Mucosa of stomach (tissue), 1 donor: ENCODE data around the gene KLHL35.
"Not testable (repeated sequence)": the region's sequence is repeated elsewhere in the genome, so short reads cannot be mapped to it uniquely, and the experiment has no call there.

Experiments used
- H3K27me3 ChIP-seq: one replicate; pipeline ENCODE4 v1.7.0; 2013; ENCODE audit warnings: mild to moderate bottlenecking, low read length; ENCODE audit not compliant: control insufficient read depth, insufficient read depth
- H3K36me3 ChIP-seq: one replicate; pipeline ENCODE4 v1.7.0; 2013; ENCODE audit warnings: low read length; ENCODE audit not compliant: control insufficient read depth, insufficient read depth
- H3K4me1 ChIP-seq: one replicate; pipeline ENCODE4 v1.7.0; 2013; ENCODE audit warnings: mild to moderate bottlenecking, low read length; ENCODE audit not compliant: control insufficient read depth, insufficient read depth
- H3K4me3 ChIP-seq: one replicate; pipeline ENCODE4 v1.7.0; 2013; ENCODE audit warnings: low read length
- H3K9ac ChIP-seq: one replicate; pipeline ENCODE4 v1.7.0; 2013; ENCODE audit warnings: mild to moderate bottlenecking, low read length, moderate library complexity
- H3K9me3 ChIP-seq: one replicate; pipeline ENCODE4 v1.7.0; 2013; ENCODE audit warnings: mild to moderate bottlenecking, low read length, moderate library complexity; ENCODE audit not compliant: control insufficient read depth
- donor health status: Pancreatic carcinoma.

KLHL35 gene

GRCh38 chr11:75425422-75425821 is 7.6 kb downstream of the KLHL35 start:
- no peaks in the 10 kb centered on the region for H3K36me3 ChIP-seq
- peaks cover 4% of the 10 kb centered on the region for H3K9me3 ChIP-seq
- peaks cover 39% of the 10 kb centered on the region for H3K4me1 ChIP-seq
- no peak overlapping the region for H3K4me3 ChIP-seq
- peaks cover 6% of the 10 kb centered on the region for H3K27me3 ChIP-seq
- H3K9ac ChIP-seq: no peak overlapping the region

GRCh38 chr11:75424396-75424795 is 8.6 kb downstream of the KLHL35 start:
- H3K4me3 ChIP-seq: no peak overlapping the region
- H3K36me3 ChIP-seq: no peaks in the 10 kb centered on the region
- peaks cover 43% of the 10 kb centered on the region for H3K4me1 ChIP-seq
- H3K9ac ChIP-seq: no peak overlapping the region
- peaks cover 2% of the 10 kb centered on the region for H3K27me3 ChIP-seq
- peaks cover 2% of the 10 kb centered on the region for H3K9me3 ChIP-seq

GRCh38 chr11:75423721-75424120 is 9.3 kb downstream of the KLHL35 start:
- no peaks in the 10 kb centered on the region for H3K9me3 ChIP-seq
- H3K9ac ChIP-seq: no peak overlapping the region
- H3K4me3 ChIP-seq: no peak overlapping the region
- H3K27me3 ChIP-seq: no peaks in the 10 kb centered on the region
- H3K4me1 ChIP-seq: peaks cover 37% of the 10 kb centered on the region
- H3K36me3 ChIP-seq: no peaks in the 10 kb centered on the region

- no peaks in the 10 kb centered on the region for H3K27me3 ChIP-seq
- H3K9ac ChIP-seq: no peak overlapping the region
- H3K36me3 ChIP-seq: no peaks in the 10 kb centered on the region
- no peak overlapping the region for H3K4me3 ChIP-seq
- peaks cover 31% of the 10 kb centered on the region for H3K4me1 ChIP-seq
- H3K9me3 ChIP-seq: no peaks in the 10 kb centered on the region
These were observed 10.5 kb downstream of the KLHL35 start for GRCh38 chr11:75422248-75423231.

- no peak overlapping the region for H3K4me3 ChIP-seq
- no peaks in the 10 kb centered on the region for H3K36me3 ChIP-seq
- H3K4me1 ChIP-seq: peaks cover 31% of the 10 kb centered on the region
- no peaks in the 10 kb centered on the region for H3K9me3 ChIP-seq
- H3K9ac ChIP-seq: peak overlapping the region; percentile 10
- no peaks in the 10 kb centered on the region for H3K27me3 ChIP-seq
These were observed 11.1 kb downstream of the KLHL35 start for GRCh38 chr11:75421902-75422247.

GRCh38 chr11:75421035-75421602 is 11.9 kb downstream of the KLHL35 start:
- H3K27me3 ChIP-seq: no peaks in the 10 kb centered on the region
- no peak overlapping the region for H3K4me3 ChIP-seq
- peak overlapping the region; percentile 10 for H3K9ac ChIP-seq
- peaks cover 31% of the 10 kb centered on the region for H3K4me1 ChIP-seq
- H3K9me3 ChIP-seq: no peaks in the 10 kb centered on the region
- H3K36me3 ChIP-seq: no peaks in the 10 kb centered on the region

- Histone ChIP-seq H3K9me3 (no peaks in the 10 kb centered on the region), H3K4me1 (peaks cover 31% of the 10 kb centered on the region), H3K36me3 (no peaks in the 10 kb centered on the region), H3K9ac (peak overlapping the region; percentile 10), H3K4me3 (no peak overlapping the region), H3K27me3 (no peaks in the 10 kb centered on the region)
These were observed 12.6 kb downstream of the KLHL35 start for GRCh38 chr11:75420224-75421034.

- no peak overlapping the region for H3K4me3 ChIP-seq
- H3K36me3 ChIP-seq: no peaks in the 10 kb centered on the region
- no peak overlapping the region for H3K9ac ChIP-seq
- no peaks in the 10 kb centered on the region for H3K27me3 ChIP-seq
- H3K9me3 ChIP-seq: no peaks in the 10 kb centered on the region
- H3K4me1 ChIP-seq: no peaks in the 10 kb centered on the region
These were observed 19.1 kb downstream of the KLHL35 start for GRCh38 chr11:75413864-75414263.

- H3K4me1 ChIP-seq, H3K27me3 ChIP-seq, H3K9ac ChIP-seq, H3K4me3 ChIP-seq, H3K36me3 ChIP-seq, H3K9me3 ChIP-seq: not testable (repeated sequence)
These were observed 19.9 kb downstream of the KLHL35 start for GRCh38 chr11:75413146-75413545.

- H3K9ac ChIP-seq, H3K9me3 ChIP-seq, H3K4me3 ChIP-seq, H3K4me1 ChIP-seq, H3K27me3 ChIP-seq: not testable (repeated sequence)
- H3K36me3 ChIP-seq: peaks cover 12% of the 10 kb centered on the region
These were observed 23.0 kb downstream of the KLHL35 start for GRCh38 chr11:75409971-75410370.

- H3K9ac ChIP-seq: no peak overlapping the region
- H3K27me3 ChIP-seq: no peaks in the 10 kb centered on the region
- H3K4me1 ChIP-seq: no peaks in the 10 kb centered on the region
- H3K4me3 ChIP-seq: no peak overlapping the region
- H3K36me3 ChIP-seq: peaks cover 12% of the 10 kb centered on the region
- H3K9me3 ChIP-seq: no peaks in the 10 kb centered on the region
These were observed 24.1 kb downstream of the KLHL35 start for GRCh38 chr11:75408957-75409219.

GRCh38 chr11:75406338-75406777 is 26.6 kb downstream of the KLHL35 start:
- Histone ChIP-seq H3K4me3 (no peak overlapping the region), H3K27me3 (no peaks in the 10 kb centered on the region), H3K36me3 (peaks cover 31% of the 10 kb centered on the region), H3K9ac (no peak overlapping the region), H3K9me3 (no peaks in the 10 kb centered on the region), H3K4me1 (peaks cover 13% of the 10 kb centered on the region)
